ENCODE results near the gene PACSIN2.

DNA sequence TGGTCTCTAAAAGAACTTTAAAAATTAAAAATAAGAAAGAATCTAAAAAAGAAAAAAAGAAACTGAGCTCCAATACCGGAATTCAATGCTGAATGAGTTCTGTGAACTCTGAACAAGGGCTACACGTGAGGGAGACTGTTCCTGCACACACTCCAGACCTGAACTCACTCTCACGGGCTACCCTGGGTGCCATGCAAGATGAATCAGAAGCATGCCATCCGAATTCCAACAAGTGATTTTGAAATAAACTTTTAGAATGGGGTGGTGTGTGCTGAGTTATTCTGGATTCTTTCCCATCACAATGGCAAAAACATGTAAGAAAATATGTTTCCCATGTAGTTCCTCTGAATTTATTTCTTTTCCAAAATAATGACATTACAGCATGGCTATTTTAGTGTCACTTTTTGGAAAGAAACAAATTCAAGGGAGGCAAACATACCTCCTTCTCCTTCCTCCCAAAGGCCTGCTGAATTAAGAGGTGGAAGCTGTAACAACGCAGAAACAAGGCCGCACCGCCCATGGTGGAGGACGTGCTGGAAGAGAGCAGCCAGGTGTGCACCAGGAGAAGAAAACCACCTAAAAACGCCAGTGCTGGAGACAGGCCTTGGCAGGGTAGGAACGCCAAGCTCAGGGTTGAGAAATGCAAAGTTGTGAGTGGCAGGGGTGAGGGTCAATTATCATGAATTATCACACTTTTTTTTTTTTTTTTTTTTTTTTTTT, 94.7 kb downstream of the PACSIN2 start:
- TF ChIP-seq POLR2A (IDR thresholded peaks at IDR 0.05) (no peak), POLR2AphosphoS5 (IDR thresholded peaks at IDR 0.05) (no peak)
- TF ChIP-seq, protein P1, sequence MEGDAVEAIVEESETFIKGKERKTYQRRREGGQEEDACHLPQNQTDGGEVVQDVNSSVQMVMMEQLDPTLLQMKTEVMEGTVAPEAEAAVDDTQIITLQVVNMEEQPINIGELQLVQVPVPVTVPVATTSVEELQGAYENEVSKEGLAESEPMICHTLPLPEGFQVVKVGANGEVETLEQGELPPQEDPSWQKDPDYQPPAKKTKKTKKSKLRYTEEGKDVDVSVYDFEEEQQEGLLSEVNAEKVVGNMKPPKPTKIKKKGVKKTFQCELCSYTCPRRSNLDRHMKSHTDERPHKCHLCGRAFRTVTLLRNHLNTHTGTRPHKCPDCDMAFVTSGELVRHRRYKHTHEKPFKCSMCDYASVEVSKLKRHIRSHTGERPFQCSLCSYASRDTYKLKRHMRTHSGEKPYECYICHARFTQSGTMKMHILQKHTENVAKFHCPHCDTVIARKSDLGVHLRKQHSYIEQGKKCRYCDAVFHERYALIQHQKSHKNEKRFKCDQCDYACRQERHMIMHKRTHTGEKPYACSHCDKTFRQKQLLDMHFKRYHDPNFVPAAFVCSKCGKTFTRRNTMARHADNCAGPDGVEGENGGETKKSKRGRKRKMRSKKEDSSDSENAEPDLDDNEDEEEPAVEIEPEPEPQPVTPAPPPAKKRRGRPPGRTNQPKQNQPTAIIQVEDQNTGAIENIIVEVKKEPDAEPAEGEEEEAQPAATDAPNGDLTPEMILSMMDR (IDR thresholded peaks at IDR 0.05) = no peak
